Mesendoderm (in vitro differentiated cells): ENCODE measurements around the gene C2orf49.

ENCODE experiments used
- DNase-seq: peaks from one replicate; pipeline ENCODE4 v3.0.0; 2013
- H2AK5ac ChIP-seq: 2 replicates; pipeline ENCODE4 v1.6.1; 2013; ENCODE audit warnings: low read length, inconsistent platforms
- H2BK120ac ChIP-seq: 2 replicates; pipeline ENCODE4 v1.6.1; 2013; ENCODE audit warnings: low read depth, mild to moderate bottlenecking, low read length, moderate library complexity, mixed read lengths
- H2BK15ac ChIP-seq: replicated peaks from 2 replicates; pipeline ENCODE4 v1.6.1; 2013; ENCODE audit warnings: low read depth, mild to moderate bottlenecking, moderate library complexity
- H2BK5ac ChIP-seq: 2 replicates; pipeline ENCODE4 v1.6.1; 2013; ENCODE audit warnings: low read length, inconsistent platforms
- H3K18ac ChIP-seq: 2 replicates; pipeline ENCODE4 v1.6.1; 2013; ENCODE audit warnings: mild to moderate bottlenecking, low read length, mixed read lengths
- H3K23ac ChIP-seq: one replicate; pipeline ENCODE4 v1.6.1; 2013; ENCODE audit warnings: low read length
- H3K27ac ChIP-seq: 2 replicates; pipeline ENCODE4 v1.5.1; 2013; ENCODE audit warnings: low read depth, mild to moderate bottlenecking, inconsistent platforms, low read length, moderate library complexity
- H3K27me3 ChIP-seq: 2 replicates; pipeline ENCODE4 v1.6.1; 2013; ENCODE audit warnings: low read length, control low read depth, mild to moderate bottlenecking, inconsistent platforms; ENCODE audit not compliant: insufficient read depth, poor library complexity
- H3K36me3 ChIP-seq: 2 replicates; pipeline ENCODE4 v1.6.1; 2013; ENCODE audit warnings: low read length, inconsistent platforms; ENCODE audit not compliant: control insufficient read depth, insufficient read depth
- H3K4ac ChIP-seq: one replicate; pipeline ENCODE4 v1.6.1; 2013; ENCODE audit warnings: low read depth, mild to moderate bottlenecking, low read length, moderate library complexity
- H3K4me1 ChIP-seq: 2 replicates; pipeline ENCODE4 v1.6.1; 2013; ENCODE audit warnings: low read depth, low read length, inconsistent platforms; ENCODE audit not compliant: control insufficient read depth
- H3K4me2 ChIP-seq: 2 replicates; pipeline ENCODE4 v1.6.1; 2013; ENCODE audit warnings: low read length
- H3K4me3 ChIP-seq: 2 replicates; pipeline ENCODE4 v1.5.1; 2013; ENCODE audit warnings: mild to moderate bottlenecking, low read length
- H3K56ac ChIP-seq: one replicate; pipeline ENCODE4 v1.6.1; 2013; ENCODE audit warnings: low read length
- H3K79me1 ChIP-seq: 2 replicates; pipeline ENCODE4 v1.6.1; 2013; ENCODE audit warnings: low read length, inconsistent platforms
- H3K79me2 ChIP-seq: 2 replicates; pipeline ENCODE4 v1.6.1; 2013; ENCODE audit warnings: mild to moderate bottlenecking, low read length; ENCODE audit not compliant: control insufficient read depth, insufficient read depth
- H3K9ac ChIP-seq: 2 replicates; pipeline ENCODE4 v1.6.1; 2013; ENCODE audit warnings: low read length, inconsistent platforms
- H4K5ac ChIP-seq: one replicate; pipeline ENCODE4 v1.6.1; 2013; ENCODE audit warnings: low read length
- H4K8ac ChIP-seq: one replicate; pipeline ENCODE4 v1.6.1; 2013; ENCODE audit warnings: low read depth, mild to moderate bottlenecking, control low read depth, low read length, moderate library complexity
- WGBS: extraction: QIAGEN DNeasy Blood & Tissue Kit; methylation state at CpG from one replicate; pipeline ENCODE4 v1.1.7; 2013; ENCODE audit warnings: low lambda C conversion rate, missing lambda C conversion rate; ENCODE audit not compliant: insufficient coverage; ENCODE audit errors: extremely low coverage; 5-methylcytosine and 5-hydroxymethylcytosine counted together

Gene C2orf49

GRCh38 chr2:105394951-105395611, 57.7 kb downstream of the C2orf49 start:
- Histone ChIP-seq H3K36me3 (no peaks in the 10 kb centered on the region), H2AK5ac (no peak overlapping the region), H3K18ac (no peak overlapping the region), H3K4me2 (no peak overlapping the region), H3K9ac (no peak overlapping the region), H3K4me1 (peaks cover 1% of the 10 kb centered on the region), H3K79me2 (peaks cover 26% of the 10 kb centered on the region), H3K4ac (no peak overlapping the region), H4K8ac (no peak overlapping the region), H2BK15ac (no peak overlapping the region), H3K4me3 (no peak overlapping the region), H3K27ac (no peak overlapping the region), H4K5ac (no peak overlapping the region), H3K79me1 (peaks cover 17% of the 10 kb centered on the region), H2BK5ac (no peak overlapping the region), H3K27me3 (no peaks in the 10 kb centered on the region), H3K56ac (no peak overlapping the region), H2BK120ac (no peak overlapping the region), H3K23ac (no peak overlapping the region)
- DNase-seq: no peak
- no CpG with 5 or more reads among the region's 12 CpGs for WGBS

- no peak overlapping the region for H3K27ac ChIP-seq
Measured at GRCh38 chr2:105395691-105396090, 58.4 kb downstream of the C2orf49 start.

GRCh38 chr2:105396254-105397024, 59.1 kb downstream of the C2orf49 start:
- Histone ChIP-seq H2BK5ac (no peak overlapping the region), H3K4me1 (peaks cover 1% of the 10 kb centered on the region), H3K4me3 (no peak overlapping the region), H3K36me3 (no peaks in the 10 kb centered on the region), H2AK5ac (no peak overlapping the region), H2BK15ac (no peak overlapping the region), H3K79me2 (peaks cover 21% of the 10 kb centered on the region), H3K4me2 (no peak overlapping the region), H3K79me1 (peaks cover 13% of the 10 kb centered on the region), H3K56ac (no peak overlapping the region), H3K18ac (no peak overlapping the region), H3K9ac (no peak overlapping the region), H4K5ac (no peak overlapping the region), H3K27ac (no peak overlapping the region), H3K27me3 (no peaks in the 10 kb centered on the region), H3K4ac (no peak overlapping the region), H2BK120ac (no peak overlapping the region), H3K23ac (no peak overlapping the region), H4K8ac (no peak overlapping the region)
- no CpG with 5 or more reads among the region's 12 CpGs for WGBS
- DNase-seq: peak; percentile 73

More at GRCh38 chr2:105395691-105396090, 58.4 kb downstream of the C2orf49 start:
- Histone ChIP-seq H3K4ac (no peak overlapping the region), H2BK5ac (no peak overlapping the region), H3K4me2 (no peak overlapping the region), H3K36me3 (no peaks in the 10 kb centered on the region), H2BK15ac (no peak overlapping the region), H4K5ac (no peak overlapping the region), H3K4me1 (peaks cover 1% of the 10 kb centered on the region), H3K79me1 (peaks cover 17% of the 10 kb centered on the region), H3K9ac (no peak overlapping the region), H2AK5ac (no peak overlapping the region), H3K79me2 (peaks cover 26% of the 10 kb centered on the region), H3K23ac (no peak overlapping the region), H3K4me3 (no peak overlapping the region), H3K27me3 (no peaks in the 10 kb centered on the region), H2BK120ac (no peak overlapping the region), H3K56ac (no peak overlapping the region), H3K18ac (no peak overlapping the region), H4K8ac (no peak overlapping the region)
- no peak for DNase-seq
- WGBS: no CpG with 5 or more reads among the region's 7 CpGs

GRCh38 chr2:105397025-105397722, 59.8 kb downstream of the C2orf49 start:
- no peaks in the 10 kb centered on the region for H3K36me3 ChIP-seq
- WGBS: no CpG with 5 or more reads among the region's 13 CpGs
- no peak overlapping the region for H2AK5ac ChIP-seq
- H3K4ac ChIP-seq: no peak overlapping the region
- H3K23ac ChIP-seq: no peak overlapping the region
- no peak overlapping the region for H3K56ac ChIP-seq
- H2BK5ac ChIP-seq: no peak overlapping the region
- H3K4me3 ChIP-seq: no peak overlapping the region
- H3K9ac ChIP-seq: peak overlapping the region; percentile 4
- no peak overlapping the region for H3K27ac ChIP-seq
- H2BK15ac ChIP-seq: no peak overlapping the region
- peaks cover 1% of the 10 kb centered on the region for H3K4me1 ChIP-seq
- no peak overlapping the region for H4K5ac ChIP-seq
- H3K79me1 ChIP-seq: peaks cover 11% of the 10 kb centered on the region
- no peak overlapping the region for H2BK120ac ChIP-seq
- H3K27me3 ChIP-seq: no peaks in the 10 kb centered on the region
- H3K79me2 ChIP-seq: peaks cover 17% of the 10 kb centered on the region
- DNase-seq: peak; percentile 18
- H3K18ac ChIP-seq: no peak overlapping the region
- H4K8ac ChIP-seq: no peak overlapping the region
- H3K4me2 ChIP-seq: no peak overlapping the region

- Histone ChIP-seq H3K27me3 (no peaks in the 10 kb centered on the region), H2AK5ac (no peak overlapping the region), H4K5ac (no peak overlapping the region), H3K56ac (peak overlapping the region; percentile 98), H2BK15ac (no peak overlapping the region), H3K27ac (no peak overlapping the region), H3K4me1 (peaks cover 1% of the 10 kb centered on the region), H3K9ac (peak overlapping the region; percentile 96), H4K8ac (no peak overlapping the region), H3K79me2 (peaks cover 17% of the 10 kb centered on the region), H3K4me2 (no peak overlapping the region), H3K79me1 (peaks cover 11% of the 10 kb centered on the region), H2BK5ac (no peak overlapping the region), H3K4ac (no peak overlapping the region), H3K23ac (no peak overlapping the region), H3K36me3 (no peaks in the 10 kb centered on the region), H3K4me3 (peak overlapping the region; percentile 89), H2BK120ac (no peak overlapping the region), H3K18ac (no peak overlapping the region)
- peak; percentile 8 for DNase-seq
- no CpG with 5 or more reads among the region's 6 CpGs for WGBS
Measured at GRCh38 chr2:105397953-105398335, 60.6 kb downstream of the C2orf49 start.
